HepG2 (cell line): ENCODE results near the gene OARD1. TPM values are rescaled to one million over a fixed set of nuclear protein-coding genes. Genes with fewer than 3 reads are reported as not detected.

Experiments used
- AHR ChIP-seq: IDR thresholded peaks from 2 replicates; pipeline ENCODE4 v1.6.1; 2018; ENCODE audit warnings: missing genetic modification reagents, missing compliant biosample characterization
- CCAR2 ChIP-seq: fragments of 200-400 bp; formaldehyde crosslinking; optimal IDR thresholded peaks from 2 replicates; pipeline ENCODE3; 2018; ENCODE audit warnings: low read depth, mild to moderate bottlenecking, low read length, moderate library complexity
- DNMT3B ChIP-seq: conservative IDR thresholded peaks from 2 replicates; pipeline ENCODE4 v1.6.1; 2016; ENCODE audit warnings: missing biosample characterization, control low read depth
- FIP1L1 ChIP-seq: fragments of 200-400 bp; formaldehyde crosslinking; IDR thresholded peaks from 2 replicates; pipeline ENCODE4 v1.6.1; 2018; ENCODE audit warnings: low read depth, mild to moderate bottlenecking, low read length, moderate library complexity, borderline replicate concordance; ENCODE audit not compliant: insufficient read depth
- MXI1 ChIP-seq: IDR thresholded peaks from 3 replicates; pipeline ENCODE4 v1.6.1; 2012; ENCODE audit warnings: low read depth, low read length, inconsistent platforms, borderline replicate concordance
- NRL ChIP-seq: sonication (generic); formaldehyde crosslinking; IDR thresholded peaks from 2 replicates; pipeline ENCODE4 v1.5.0; 2020; ENCODE audit warnings: missing genetic modification reagents, mild to moderate bottlenecking, moderate library complexity, borderline replicate concordance
- REPIN1 ChIP-seq: sonication (generic); formaldehyde crosslinking; IDR thresholded peaks from 2 replicates; pipeline ENCODE4 v1.8.0; 2022; ENCODE audit warnings: missing genetic modification reagents, low read depth, mild to moderate bottlenecking, borderline replicate concordance
- SAP130 ChIP-seq: IDR thresholded peaks from 2 replicates; pipeline ENCODE4 v1.6.1; 2016; ENCODE audit warnings: low read depth
- SIN3A ChIP-seq: IDR thresholded peaks from 2 replicates; pipeline ENCODE4 v1.6.1; 2011; ENCODE audit warnings: low read depth, mild to moderate bottlenecking, control low read depth, low read length, borderline replicate concordance
- SOX6 ChIP-seq, 2 experiments: fragments of 450-650 bp in 1 of 2; sonication (generic) in 1 of 2; formaldehyde crosslinking in 1 of 2; IDR thresholded peaks; 2 replicates each; pipeline versions ENCODE4 v1.4.0 to v1.6.1; 2017 to 2020; ENCODE audit warnings: antibody characterized with exemption in 1 of 2, mild to moderate bottlenecking in 1 of 2, missing genetic modification reagents in 1 of 2
- TOPORS ChIP-seq: sonication (generic); formaldehyde crosslinking; IDR thresholded peaks from 2 replicates; pipeline ENCODE4 v1.8.0; 2023; ENCODE audit warnings: mild to moderate bottlenecking, missing genetic modification reagents
- ZNF138 ChIP-seq: sonication (generic); formaldehyde crosslinking; IDR thresholded peaks from 2 replicates; pipeline ENCODE4 v1.5.0; 2020; ENCODE audit warnings: mild to moderate bottlenecking, low read depth, missing genetic modification reagents
- ZNF749 ChIP-seq: sonication (generic); formaldehyde crosslinking; IDR thresholded peaks from 2 replicates; pipeline ENCODE4 v1.8.0; 2022; ENCODE audit warnings: mild to moderate bottlenecking, missing genetic modification reagents, moderate library complexity, borderline replicate concordance
- polyA plus RNA-seq, 8 experiments: library from polyadenylated mRNA; depleted of rRNA in 3 of 8; stranded (reverse) in 7 of 8; unstranded in 1 of 8; fragments of >200 nt; fragmentation: Illumina TruSeq in 4 of 8; extraction: Trizol in 4 of 8; gene quantifications; 2 replicates each; pipeline versions ENCODE4 v1.2.1 to v1.2.3, GENCODE V29; 2011 to 2016; ENCODE audit warnings: low read depth in 4 of 8, missing spikeins in 1 of 8, mixed read lengths in 1 of 8; ENCODE audit not compliant: insufficient read depth in 1 of 8
- total RNA-seq, 5 experiments: library from RNA; depleted of rRNA; stranded (reverse); fragments of >200 nt; fragmentation: Illumina TruSeq; extraction: Trizol; gene quantifications; 2 replicates each; pipeline ENCODE4 v1.2.3, GENCODE V29; 2016; ENCODE audit warnings: low read depth in 1 of 5
- TF ChIP-seq, protein P1 (sequence below): sonication (generic); formaldehyde crosslinking; IDR thresholded peaks from 2 replicates; pipeline ENCODE4 v1.4.0; 2020; ENCODE audit warnings: missing genetic modification reagents
- TF ChIP-seq, protein P2 (sequence below): sonication (generic); formaldehyde crosslinking; IDR thresholded peaks from 2 replicates; pipeline ENCODE4 v1.9.0; 2022; ENCODE audit warnings: low read depth, missing genetic modification reagents
- TF ChIP-seq, protein P3 (sequence below): sonication (generic); formaldehyde crosslinking; IDR thresholded peaks from 2 replicates; pipeline ENCODE4 v1.8.1; 2023; ENCODE audit warnings: mild to moderate bottlenecking, missing genetic modification reagents, borderline replicate concordance
- TF ChIP-seq, protein P4 (sequence below): sonication (generic); formaldehyde crosslinking; IDR thresholded peaks from 2 replicates; pipeline ENCODE4 v1.4.0; 2020; ENCODE audit warnings: low read depth, mild to moderate bottlenecking, missing genetic modification reagents

Gene OARD1
- total and polyA plus RNA-seq, 2 of the 13 experiments (the other 11 are each of a cell fraction or from before 2014, with no cell fraction given): 18.4 to 49.0 TPM

DNA sequence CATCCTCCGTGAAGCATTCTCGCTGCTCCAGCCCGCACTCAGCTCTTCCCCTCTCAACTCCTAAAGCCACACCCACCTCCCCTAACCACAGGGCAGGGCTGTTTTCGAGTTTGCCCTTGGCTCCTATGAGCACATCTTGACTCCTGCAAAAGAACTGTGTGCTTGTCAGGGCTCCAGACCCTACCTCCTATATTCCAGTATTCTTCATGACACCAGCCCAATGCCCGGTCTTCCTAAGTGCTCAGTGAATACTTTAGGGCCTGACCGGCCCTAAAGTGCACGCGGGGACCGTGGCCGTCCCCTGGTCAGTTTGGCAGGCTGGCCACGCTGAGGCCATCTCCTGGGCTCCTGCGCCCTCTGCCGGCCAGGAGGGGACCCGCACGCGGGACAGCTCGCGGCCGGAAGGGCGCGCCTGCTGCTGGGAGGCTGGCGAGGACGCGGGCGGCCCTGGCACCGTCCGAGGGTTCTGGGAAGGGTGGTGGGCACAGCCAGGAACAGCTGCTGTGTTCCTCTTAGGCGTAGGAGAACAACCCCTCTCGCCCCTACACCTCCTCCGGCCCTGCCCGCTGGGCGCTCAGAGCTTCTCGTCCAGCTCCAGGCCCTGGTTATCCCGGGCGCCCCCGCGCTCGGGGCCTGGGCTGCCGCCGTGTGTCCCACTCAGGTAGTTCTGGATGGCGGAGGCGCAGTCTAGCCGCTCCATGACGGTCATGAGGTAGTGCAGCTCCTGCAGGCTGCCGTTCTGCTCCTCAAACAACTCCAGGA lies 44.2 kb downstream of the OARD1 start (continued):
- TF ChIP-seq, protein P1, sequence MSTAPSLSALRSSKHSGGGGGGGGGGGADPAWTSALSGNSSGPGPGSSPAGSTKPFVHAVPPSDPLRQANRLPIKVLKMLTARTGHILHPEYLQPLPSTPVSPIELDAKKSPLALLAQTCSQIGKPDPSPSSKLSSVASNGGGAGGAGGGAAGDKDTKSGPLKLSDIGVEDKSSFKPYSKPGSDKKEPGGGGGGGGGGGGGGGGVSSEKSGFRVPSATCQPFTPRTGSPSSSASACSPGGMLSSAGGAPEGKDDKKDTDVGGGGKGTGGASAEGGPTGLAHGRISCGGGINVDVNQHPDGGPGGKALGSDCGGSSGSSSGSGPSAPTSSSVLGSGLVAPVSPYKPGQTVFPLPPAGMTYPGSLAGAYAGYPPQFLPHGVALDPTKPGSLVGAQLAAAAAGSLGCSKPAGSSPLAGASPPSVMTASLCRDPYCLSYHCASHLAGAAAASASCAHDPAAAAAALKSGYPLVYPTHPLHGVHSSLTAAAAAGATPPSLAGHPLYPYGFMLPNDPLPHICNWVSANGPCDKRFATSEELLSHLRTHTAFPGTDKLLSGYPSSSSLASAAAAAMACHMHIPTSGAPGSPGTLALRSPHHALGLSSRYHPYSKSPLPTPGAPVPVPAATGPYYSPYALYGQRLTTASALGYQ: peak; percentile 62; the same call in 1 of the 2 replicates
- TF ChIP-seq SAP130 (CRISPR knock-in tag) (peak; percentile 27; the same call in 1 of the 2 replicates), FIP1L1 (no peak), ZNF138 (no peak), CCAR2 (no peak), ZNF749 (CRISPR knock-in tag) (0 out of 2 replicates have a peak, but pooled peaks have one; percentile 47), TOPORS (0 out of 2 replicates have a peak, but pooled peaks have one; percentile 72), AHR (CRISPR knock-in tag) (peak; percentile 37; the same call in 1 of the 2 replicates), NRL (CRISPR knock-in tag) (peak; percentile 96), SOX6 (IDR thresholded peaks at IDR 0.05) (no peak), SOX6 (CRISPR knock-in tag; IDR thresholded peaks at IDR 0.05) (peak; percentile 62; the same call in 1 of the 2 replicates), REPIN1 (CRISPR knock-in tag) (peak; percentile 79; the same call in 1 of the 2 replicates), MXI1 (peak; percentile 44; the same call in 1 of the 3 replicates), DNMT3B (CRISPR knock-in tag) (0 out of 2 replicates have a peak, but pooled peaks have one; percentile 51), SIN3A (no peak)
- TF ChIP-seq, protein P2, sequence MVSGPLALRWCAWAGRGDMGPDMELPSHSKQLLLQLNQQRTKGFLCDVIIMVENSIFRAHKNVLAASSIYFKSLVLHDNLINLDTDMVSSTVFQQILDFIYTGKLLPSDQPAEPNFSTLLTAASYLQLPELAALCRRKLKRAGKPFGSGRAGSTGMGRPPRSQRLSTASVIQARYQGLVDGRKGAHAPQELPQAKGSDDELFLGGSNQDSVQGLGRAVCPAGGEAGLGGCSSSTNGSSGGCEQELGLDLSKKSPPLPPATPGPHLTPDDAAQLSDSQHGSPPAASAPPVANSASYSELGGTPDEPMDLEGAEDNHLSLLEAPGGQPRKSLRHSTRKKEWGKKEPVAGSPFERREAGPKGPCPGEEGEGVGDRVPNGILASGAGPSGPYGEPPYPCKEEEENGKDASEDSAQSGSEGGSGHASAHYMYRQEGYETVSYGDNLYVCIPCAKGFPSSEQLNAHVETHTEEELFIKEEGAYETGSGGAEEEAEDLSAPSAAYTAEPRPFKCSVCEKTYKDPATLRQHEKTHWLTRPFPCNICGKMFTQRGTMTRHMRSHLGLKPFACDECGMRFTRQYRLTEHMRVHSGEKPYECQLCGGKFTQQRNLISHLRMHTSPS: peak; percentile 76
- TF ChIP-seq, protein P3, sequence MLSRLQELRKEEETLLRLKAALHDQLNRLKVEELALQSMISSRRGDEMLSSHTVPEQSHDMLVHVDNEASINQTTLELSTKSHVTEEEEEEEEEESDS (CRISPR knock-in tag): 0 out of 2 replicates have a peak, but pooled peaks have one; percentile 51
- TF ChIP-seq, protein P4, sequence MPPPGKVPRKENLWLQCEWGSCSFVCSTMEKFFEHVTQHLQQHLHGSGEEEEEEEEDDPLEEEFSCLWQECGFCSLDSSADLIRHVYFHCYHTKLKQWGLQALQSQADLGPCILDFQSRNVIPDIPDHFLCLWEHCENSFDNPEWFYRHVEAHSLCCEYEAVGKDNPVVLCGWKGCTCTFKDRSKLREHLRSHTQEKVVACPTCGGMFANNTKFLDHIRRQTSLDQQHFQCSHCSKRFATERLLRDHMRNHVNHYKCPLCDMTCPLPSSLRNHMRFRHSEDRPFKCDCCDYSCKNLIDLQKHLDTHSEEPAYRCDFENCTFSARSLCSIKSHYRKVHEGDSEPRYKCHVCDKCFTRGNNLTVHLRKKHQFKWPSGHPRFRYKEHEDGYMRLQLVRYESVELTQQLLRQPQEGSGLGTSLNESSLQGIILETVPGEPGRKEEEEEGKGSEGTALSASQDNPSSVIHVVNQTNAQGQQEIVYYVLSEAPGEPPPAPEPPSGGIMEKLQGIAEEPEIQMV (CRISPR knock-in tag): 0 out of 2 replicates have a peak, but pooled peaks have one; percentile 53
